ENCODE data around the gene GADD45GIP1. TPM values are rescaled to one million over a fixed set of nuclear protein-coding genes. Genes with fewer than 3 reads are reported as not detected.

Gene GADD45GIP1
- total RNA-seq, 1 experiment from 2014 or later, result 20.0 TPM

GRCh38 chr19:13003081-13003480 lies 46.1 kb upstream of the GADD45GIP1 start:
- H3K27me3 Mint-ChIP-seq (ENCODE audit: unreplicated experiment), result no peaks in the 10 kb centered on the region
- no peaks in the 10 kb centered on the region for H3K9me3 Mint-ChIP-seq (ENCODE audit: low read depth, unreplicated experiment)

GRCh38 chr19:13002166-13002898 lies 45.3 kb upstream of the GADD45GIP1 start:
- Mint-ChIP-seq H3K36me3 (ENCODE audit: insufficient read depth, unreplicated experiment) (no peaks in the 10 kb centered on the region), H3K4me1 (ENCODE audit: low read depth, unreplicated experiment) (no peaks in the 10 kb centered on the region), H3K27ac (ENCODE audit: unreplicated experiment) (no peak overlapping the region), H3K27me3 (ENCODE audit: unreplicated experiment) (no peaks in the 10 kb centered on the region), H3K4me3 (ENCODE audit: low read depth, unreplicated experiment) (no peak overlapping the region), H3K9me3 (ENCODE audit: low read depth, unreplicated experiment) (no peaks in the 10 kb centered on the region)
- CTCF ChIA-PET, result interaction anchor here (0.6 to 0.7 kb wide), 2 partner anchors 29 to 1457 kb away, joined by 3 to 9 read pairs; no protein-coding TSS in a partner anchor
- intact Hi-C loops (cut with micrococcal nuclease; ENCODE audit: unreplicated experiment), result no loop called here
- no peak for TF ChIP-seq CTCF (IDR thresholded peaks at IDR 0.05; ENCODE audit: unreplicated experiment)
- no peak for DNase-seq
- BruUV-seq (replicated peaks), result no TSS peak

More at GRCh38 chr19:13003081-13003480, 46.1 kb upstream of the GADD45GIP1 start:
- no TSS peak for BruUV-seq (replicated peaks)
- no peak overlapping the region for H3K4me3 Mint-ChIP-seq (ENCODE audit: low read depth, unreplicated experiment)
- no peaks in the 10 kb centered on the region for H3K36me3 Mint-ChIP-seq (ENCODE audit: insufficient read depth, unreplicated experiment)
- H3K27ac Mint-ChIP-seq (ENCODE audit: unreplicated experiment), result no peak overlapping the region
- no peak for DNase-seq
- H3K4me1 Mint-ChIP-seq (ENCODE audit: low read depth, unreplicated experiment), result no peaks in the 10 kb centered on the region
- intact Hi-C loops (cut with micrococcal nuclease; ENCODE audit: unreplicated experiment), result no loop called here
- CTCF ChIA-PET, result interaction anchor here (0.6 kb wide), 2 partner anchors 28 to 553 kb away, joined by 4 to 9 read pairs; no protein-coding TSS in a partner anchor
- no peak for TF ChIP-seq CTCF (IDR thresholded peaks at IDR 0.05; ENCODE audit: unreplicated experiment)

- intact Hi-C loops (cut with micrococcal nuclease; ENCODE audit: unreplicated experiment), result no loop called here
- Mint-ChIP-seq H3K27ac (ENCODE audit: unreplicated experiment) (no peak overlapping the region), H3K4me1 (ENCODE audit: low read depth, unreplicated experiment) (no peaks in the 10 kb centered on the region), H3K4me3 (ENCODE audit: low read depth, unreplicated experiment) (no peak overlapping the region), H3K36me3 (ENCODE audit: insufficient read depth, unreplicated experiment) (no peaks in the 10 kb centered on the region), H3K9me3 (ENCODE audit: low read depth, unreplicated experiment) (no peaks in the 10 kb centered on the region), H3K27me3 (ENCODE audit: unreplicated experiment) (no peaks in the 10 kb centered on the region)
- CTCF ChIA-PET, result interaction anchor here (0.7 kb wide), 1 partner anchor 1456 kb away, joined by 3 read pairs; no protein-coding TSS in a partner anchor
- DNase-seq, result no peak
- no peak for TF ChIP-seq CTCF (IDR thresholded peaks at IDR 0.05; ENCODE audit: unreplicated experiment)
- no TSS peak for BruUV-seq (replicated peaks)
Measured at GRCh38 chr19:13001502-13002165, 44.6 kb upstream of the GADD45GIP1 start.

GRCh38 chr19:13001166-13001501 lies 44.1 kb upstream of the GADD45GIP1 start:
- H3K4me3 Mint-ChIP-seq (ENCODE audit: low read depth, unreplicated experiment), result no peak overlapping the region
- BruUV-seq (replicated peaks), result no TSS peak
- no peak for DNase-seq
- H3K36me3 Mint-ChIP-seq (ENCODE audit: insufficient read depth, unreplicated experiment), result peaks cover 1% of the 10 kb centered on the region
- CTCF ChIA-PET, result no interaction called here
- intact Hi-C loops (cut with micrococcal nuclease; ENCODE audit: unreplicated experiment), result no loop called here
- no peaks in the 10 kb centered on the region for H3K9me3 Mint-ChIP-seq (ENCODE audit: low read depth, unreplicated experiment)
- H3K27me3 Mint-ChIP-seq (ENCODE audit: unreplicated experiment), result no peaks in the 10 kb centered on the region
- no peak overlapping the region for H3K27ac Mint-ChIP-seq (ENCODE audit: unreplicated experiment)
- no peaks in the 10 kb centered on the region for H3K4me1 Mint-ChIP-seq (ENCODE audit: low read depth, unreplicated experiment)
- no peak for TF ChIP-seq CTCF (IDR thresholded peaks at IDR 0.05; ENCODE audit: unreplicated experiment)
